Motor neuron (in vitro differentiated cells): ENCODE measurements around the gene DLGAP4. TPM values are rescaled to one million over a fixed set of nuclear protein-coding genes. Genes with fewer than 3 reads are reported as not detected.
"Not testable (repeated sequence)": the region's sequence is repeated elsewhere in the genome, so short reads cannot be mapped to it uniquely, and the experiment has no call there.

ENCODE experiments used
- ATAC-seq, 8 experiments: fragments of 200-7000 bp; cut with Tn5 transposase; replicated peaks in 6 of 8; 2 replicates each; pipeline ENCODE4 v1.8.0; 2021; ENCODE audit warnings: mild to moderate bottlenecking in 8 of 8, moderate library complexity in 8 of 8
- H3K27ac ChIP-seq, 2 donors: fragments of 250-450 bp; sonication (Bioruptor Pico); 2 replicates each; pipeline ENCODE4 v1.9.0; 2021; ENCODE audit warnings: antibody characterized with exemption in 2 of 2, mild to moderate bottlenecking in 2 of 2, moderate library complexity in 1 of 2
- H3K4me1 ChIP-seq, 2 donors: fragments of 250-450 bp; sonication (Bioruptor Pico); replicated peaks in 1 of 2; 2 replicates each; pipeline ENCODE4 v1.6.1; 2021; ENCODE audit warnings: antibody characterized with exemption in 2 of 2, mild to moderate bottlenecking in 2 of 2, moderate library complexity in 1 of 2
- H3K4me3 ChIP-seq, 5 donors: fragments of 250-450 bp; sonication (Bioruptor Pico); 2 replicates each; pipeline ENCODE4 v1.9.0; 2021; ENCODE audit warnings: antibody characterized with exemption in 5 of 5, mild to moderate bottlenecking in 5 of 5, moderate library complexity in 4 of 5
- WGBS, 10 experiments: fragments of 450-650 bp; shearing (Covaris generic); methylation state at CpG; one replicate each; pipeline ENCODE4 v1.0.0; 2022; 5-methylcytosine and 5-hydroxymethylcytosine counted together
- in situ Hi-C, 9 experiments: fragments of 400-800 bp; cut with MboI; loops; one replicate each; pipeline ENCODE4 v1.15.0; 2021; ENCODE audit warnings: low sequenced_read_pairs in 9 of 9, low pct_unique_long_range_greater_than_20kb in 2 of 9; ENCODE audit not compliant: unreplicated experiment in 9 of 9
- total RNA-seq, 8 experiments: library from RNA; unstranded; fragments of 300-600 nt; gene quantifications; 2 replicates each; pipeline versions ENCODE4 v1.2.3 to v1.2.4, GENCODE V29; 2022

Gene DLGAP4
- total RNA-seq, 8 experiments from 2014 or later: 13.3 to 51.8 (median 40.0) TPM

DNA sequence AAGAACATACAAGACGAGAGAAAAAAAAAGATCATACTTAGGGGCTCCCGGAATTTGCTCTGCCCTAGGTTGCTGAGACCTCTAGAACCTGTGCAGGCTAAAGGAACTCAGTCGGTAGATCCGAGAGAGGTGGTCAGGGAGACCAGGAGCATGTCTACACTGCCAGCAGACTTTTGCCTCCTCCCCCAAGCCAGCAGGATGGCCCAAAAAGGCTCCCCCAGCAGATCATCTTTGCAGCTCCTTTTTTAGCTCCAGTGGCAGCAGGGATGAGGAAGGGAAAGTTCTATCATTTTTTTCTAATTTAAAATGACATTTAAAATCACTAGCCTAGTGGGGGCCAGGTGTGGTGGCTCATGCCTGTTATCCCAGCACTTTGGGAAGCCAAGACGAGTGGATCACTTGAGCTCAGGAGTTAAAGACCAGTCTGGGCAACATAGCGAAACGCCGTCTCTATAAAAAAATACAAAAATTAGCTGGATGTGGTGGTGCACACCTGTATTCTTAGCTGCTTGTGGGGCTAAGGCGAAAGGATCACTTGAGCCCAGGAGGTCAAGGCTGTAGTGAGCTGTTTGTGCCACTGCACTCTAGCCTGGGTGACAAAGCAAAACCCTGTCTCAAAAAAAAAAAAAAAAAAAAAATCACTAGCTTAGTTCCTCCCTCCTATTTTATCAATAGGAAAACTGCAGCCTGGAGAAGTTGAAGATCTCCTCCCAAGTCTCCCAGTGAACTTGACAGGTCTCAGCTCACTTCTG, 165.9 kb downstream of the DLGAP4 start:
- no peak overlapping the region for H3K27ac ChIP-seq
- peaks cover 17 to 20% of the 10 kb centered on the region in 2 donors for H3K4me1 ChIP-seq
- no peak overlapping the region for H3K4me3 ChIP-seq
- 40 to 100% (median 85%) methylated on average over 1 to 7 of the region's 9 CpGs; no CpG with 5 or more reads in 3 of the 10 experiments for WGBS, 10 experiments
- ATAC-seq: peak in 1 of 8 experiments; percentile 3
- in situ Hi-C loops: no loop called here

- 0 to 88% (median 40%) methylated on average over 1 to 3 of the region's 6 CpGs; no CpG with 5 or more reads in 3 of the 10 experiments for WGBS, 10 experiments
- H3K4me3 ChIP-seq: no peak overlapping the region
- ATAC-seq: peak in 6 of 8 experiments; percentile 6 to 90 (median 45)
- peaks cover 11 to 14% of the 10 kb centered on the region in 2 donors for H3K4me1 ChIP-seq
- in situ Hi-C loops: no loop called here
- H3K27ac ChIP-seq: no peak overlapping the region
Measured at GRCh38 chr20:36472637-36473090, 166.5 kb downstream of the DLGAP4 start.

- Histone ChIP-seq H3K27ac (no peak overlapping the region), H3K4me1 (peaks cover 6 to 9% of the 10 kb centered on the region in 2 donors), H3K4me3 (no peak overlapping the region)
- in situ Hi-C loops: no loop called here
- WGBS, 10 experiments: 20 to 90% (median 80%) methylated on average over 1 to 2 of the region's 2 CpGs; no CpG with 5 or more reads in 5 of the 10 experiments
- ATAC-seq: peak in 1 of 8 experiments; percentile 2
Measured at GRCh38 chr20:36473164-36473563, 167.0 kb downstream of the DLGAP4 start.

GRCh38 chr20:36474563-36474962, 168.4 kb downstream of the DLGAP4 start:
- H3K4me1 ChIP-seq: peaks cover 0 to 3% of the 10 kb centered on the region in 2 donors
- no peak overlapping the region for H3K4me3 ChIP-seq
- in situ Hi-C loops: no loop called here
- WGBS, 10 experiments: 0% methylated on average over 1 of the region's 1 CpG; no CpG with 5 or more reads in 9 of the 10 experiments
- ATAC-seq: peak in 4 of 8 experiments; percentile 14 to 41 (median 23)
- H3K27ac ChIP-seq: no peak overlapping the region

GRCh38 chr20:36475054-36475453, 168.9 kb downstream of the DLGAP4 start:
- H3K27ac ChIP-seq, H3K4me3 ChIP-seq, ATAC-seq, H3K4me1 ChIP-seq, in situ Hi-C loops: not testable (repeated sequence)
- WGBS, 10 experiments: 6 to 100% (median 100%) methylated on average over 1 to 6 of the region's 8 CpGs; no CpG with 5 or more reads in 5 of the 10 experiments

DNA sequence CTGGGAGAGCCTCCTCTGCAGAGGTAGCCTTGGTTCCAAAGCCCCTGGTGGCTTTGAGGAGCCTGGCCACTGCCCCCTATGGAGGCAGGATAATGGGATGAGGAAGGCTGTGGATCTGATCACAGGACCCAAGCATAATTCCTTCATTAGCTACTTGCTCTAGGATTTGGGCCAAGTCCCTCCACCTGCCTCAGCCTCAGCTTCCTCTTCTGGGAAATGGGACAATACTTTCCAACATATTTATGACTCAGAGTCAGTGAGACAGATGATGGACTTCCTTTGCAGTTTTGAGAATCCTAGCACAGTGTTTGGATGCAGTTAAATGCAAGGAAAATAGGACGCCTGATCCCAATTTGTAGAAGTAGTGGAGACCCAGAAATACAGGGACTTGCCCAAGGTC, 171.3 kb downstream of the DLGAP4 start:
- Histone ChIP-seq H3K4me1 (peaks cover 2 to 4% of the 10 kb centered on the region in 2 donors), H3K4me3 (no peak overlapping the region), H3K27ac (no peak overlapping the region)
- 83 to 100% (median 100%) methylated on average over 1 of the region's 1 CpG; no CpG with 5 or more reads in 5 of the 10 experiments for WGBS, 10 experiments
- in situ Hi-C loops: no loop called here
- ATAC-seq: no peak

DNA sequence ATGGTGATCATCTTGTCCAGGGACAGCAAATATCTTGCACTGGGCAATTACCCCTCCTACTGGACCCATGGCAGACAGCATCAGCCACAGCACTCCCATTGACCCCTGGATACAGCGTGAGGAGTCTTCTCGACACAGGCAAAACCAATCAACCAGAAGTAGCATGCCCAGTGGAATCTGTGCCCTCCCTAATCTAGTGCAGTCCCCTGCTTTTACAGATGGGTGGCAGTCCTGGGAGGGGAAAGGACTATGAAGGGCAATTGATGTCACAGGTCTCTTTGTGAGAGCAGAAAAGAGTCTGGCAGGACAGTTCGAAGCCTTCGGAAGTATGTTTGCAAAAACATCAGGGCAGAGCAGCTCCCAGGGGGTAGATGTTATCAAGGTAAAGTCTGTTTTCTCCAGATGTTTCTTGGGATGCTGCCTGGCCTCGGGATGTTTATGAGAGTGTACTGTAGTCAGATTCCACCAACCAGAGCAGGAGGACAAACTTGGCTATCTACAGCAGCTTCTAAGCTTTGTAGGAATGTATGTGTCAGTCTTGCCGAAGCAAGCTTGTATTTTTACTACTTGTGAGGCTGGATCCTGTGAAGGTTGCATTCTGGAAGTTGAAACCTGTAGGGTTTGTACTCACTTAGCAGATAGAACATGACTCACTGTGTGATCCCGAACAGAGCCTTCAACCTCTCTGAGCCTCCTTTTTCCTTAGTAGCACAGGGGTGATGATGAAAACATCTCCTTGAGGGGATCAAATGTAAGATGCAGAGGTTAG, 172.2 kb downstream of the DLGAP4 start:
- Histone ChIP-seq H3K27ac (no peak overlapping the region), H3K4me3 (no peak overlapping the region), H3K4me1 (peaks cover 2 to 4% of the 10 kb centered on the region in 2 donors)
- in situ Hi-C loops: no loop called here
- 42 to 100% (median 92%) methylated on average over 1 to 6 of the region's 7 CpGs; no CpG with 5 or more reads in 2 of the 10 experiments for whole genome bisulfite sequencing, 10 experiments
- no peak for ATAC-seq

- Histone ChIP-seq H3K27ac (no peak overlapping the region), H3K4me1 (peaks cover 2 to 4% of the 10 kb centered on the region in 2 donors), H3K4me3 (no peak overlapping the region)
- no peak for ATAC-seq
- in situ Hi-C loops: no loop called here
- 80 to 100% (median 89%) methylated on average over 1 to 2 of the region's 2 CpGs; no CpG with 5 or more reads in 4 of the 10 experiments for WGBS, 10 experiments
Measured at GRCh38 chr20:36479938-36480337, 173.8 kb downstream of the DLGAP4 start.

- ATAC-seq: no peak
- WGBS, 10 experiments: 58 to 100% (median 94%) methylated on average over 1 to 5 of the region's 5 CpGs; no CpG with 5 or more reads in 5 of the 10 experiments
- peaks cover 2 to 4% of the 10 kb centered on the region in 2 donors for H3K4me1 ChIP-seq
- H3K4me3 ChIP-seq: no peak overlapping the region
- in situ Hi-C loops: no loop called here
- H3K27ac ChIP-seq: no peak overlapping the region
Measured at GRCh38 chr20:36480456-36481048, 174.4 kb downstream of the DLGAP4 start.

GRCh38 chr20:36481380-36482043, 175.4 kb downstream of the DLGAP4 start:
- in situ Hi-C loops: no loop called here
- 32 to 100% (median 90%) methylated on average over 1 to 6 of the region's 9 CpGs; no CpG with 5 or more reads in 1 of the 10 experiments for WGBS, 10 experiments
- Histone ChIP-seq H3K27ac (no peak overlapping the region), H3K4me1 (peaks cover 2 to 4% of the 10 kb centered on the region in 2 donors), H3K4me3 (no peak overlapping the region)
- ATAC-seq: peak in 7 of 8 experiments; percentile 10 to 55 (median 39)

DNA sequence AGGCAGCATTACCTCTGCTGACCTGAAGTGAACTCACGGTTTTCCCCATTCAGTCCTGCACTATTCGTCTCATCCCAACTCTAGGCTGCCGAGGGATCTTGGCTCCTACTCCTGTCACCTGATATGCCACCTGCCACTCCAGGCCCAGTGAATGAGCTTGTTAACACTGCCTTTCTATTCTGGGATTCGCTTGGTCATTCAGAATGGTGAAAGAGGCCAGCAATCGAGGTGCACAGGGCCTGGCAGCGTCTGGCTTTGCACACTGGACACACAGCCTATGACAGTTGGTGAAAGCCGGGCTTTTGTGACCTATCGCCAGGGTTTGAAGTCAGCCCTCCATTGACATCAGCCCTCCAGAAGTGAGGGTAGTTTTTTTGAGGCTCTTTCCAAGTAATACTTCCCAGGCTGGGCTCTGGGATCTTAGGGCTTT, 175.9 kb downstream of the DLGAP4 start:
- no peak overlapping the region for H3K27ac ChIP-seq
- ATAC-seq: peak in 7 of 8 experiments; percentile 7 to 88 (median 78)
- WGBS, 10 experiments: 45 to 88% (median 79%) methylated on average over 4 to 6 of the region's 8 CpGs; no CpG with 5 or more reads in 6 of the 10 experiments
- peaks cover 2 to 4% of the 10 kb centered on the region in 2 donors for H3K4me1 ChIP-seq
- no peak overlapping the region for H3K4me3 ChIP-seq
- in situ Hi-C loops: no loop called here

- Histone ChIP-seq H3K4me3 (no peak overlapping the region), H3K4me1 (peaks cover 2 to 4% of the 10 kb centered on the region in 2 donors), H3K27ac (no peak overlapping the region)
- peak in 1 of 8 experiments; percentile 56 for ATAC-seq
- 82 to 100% (median 92%) methylated on average over 1 to 2 of the region's 5 CpGs; no CpG with 5 or more reads in 7 of the 10 experiments for WGBS, 10 experiments
- in situ Hi-C loops: no loop called here
Measured at GRCh38 chr20:36483209-36483918, 177.2 kb downstream of the DLGAP4 start.
